Endothelial cell of umbilical vein (primary cell): ENCODE data around the gene GAK. TPM values are rescaled to one million over a fixed set of nuclear protein-coding genes. Genes with fewer than 3 reads are reported as not detected.

Experiments
- BruUV-seq: library from RNA; stranded (reverse); fragments of 400-500 nt; replicated peaks from 2 replicates; lab custom pipeline; 2021; lab: Mats Ljungman, UMichigan
- CTCF ChIA-PET: fragments of 300-600, 350-600 bp; sonication (Branson Sonifier 250); formaldehyde crosslinking; loops from one replicate; lab custom pipeline; 2021; ENCODE audit warnings: antibody characterized with exemption, inconsistent platforms; lab: Charles Lee
- POLR2A ChIA-PET: fragments of 300-600, 350-600 bp; sonication (Branson Sonifier 250); formaldehyde crosslinking; loops from one replicate; lab custom pipeline; 2021; ENCODE audit warnings: antibody characterized with exemption, inconsistent platforms; lab: Charles Lee
- DNase-seq: peaks from one replicate; pipeline ENCODE4 v3.0.0-alpha.2; 2011; ENCODE audit warnings: low read depth, low spot score
- FAIRE-seq: peaks from 2 replicates; lab custom pipeline; 2011; peaks lifted over from hg19 to GRCh38; lab: Jason Lieb, UNC
- H2AFZ ChIP-seq: 2 replicates; pipeline ENCODE4 v1.6.0; 2012; ENCODE audit warnings: low read depth, low read length, control low read depth, inconsistent platforms
- H3K27ac ChIP-seq: 2 replicates; pipeline ENCODE4 v1.5.1; 2011; ENCODE audit warnings: low read depth, mild to moderate bottlenecking, control low read depth, low read length, moderate library complexity; ENCODE audit not compliant: insufficient read depth
- H3K27me3 ChIP-seq, 2 experiments: 2 replicates each; pipeline versions ENCODE4 v1.6.0 to v1.6.1; 2011; ENCODE audit warnings: low read length in 2 of 2, mixed read lengths in 1 of 2; ENCODE audit not compliant: control insufficient read depth in 2 of 2, insufficient read depth in 2 of 2
- H3K36me3 ChIP-seq, 2 experiments: 2 replicates in 1 of 2; 3 replicates in 1 of 2; pipeline ENCODE4 v1.5.1; 2011; ENCODE audit warnings: low read length in 2 of 2, mild to moderate bottlenecking in 1 of 2, moderate library complexity in 1 of 2; ENCODE audit not compliant: control insufficient read depth in 2 of 2, insufficient read depth in 2 of 2; ENCODE audit errors: extremely low read depth in 1 of 2
- H3K4me1 ChIP-seq: 3 replicates; pipeline ENCODE4 v1.5.1; 2011; ENCODE audit warnings: mild to moderate bottlenecking, low read length; ENCODE audit not compliant: control insufficient read depth, insufficient read depth; ENCODE audit errors: extremely low read depth
- H3K4me2 ChIP-seq: 2 replicates; pipeline ENCODE4 v1.6.1; 2011; ENCODE audit warnings: low read length, control low read depth, mixed read lengths; ENCODE audit not compliant: insufficient read depth
- H3K4me3 ChIP-seq, 3 experiments: fragments of 200-600 bp in 1 of 3; sonication (generic), shearing (Covaris generic) in 1 of 3; replicated peaks in 1 of 3; 2 replicates each; pipeline ENCODE4 v1.5.1; 2011 to 2016; ENCODE audit warnings: control low read depth in 3 of 3, low read length in 3 of 3, mild to moderate bottlenecking in 2 of 3, inconsistent platforms in 1 of 3, low read depth in 1 of 3, moderate library complexity in 1 of 3; ENCODE audit not compliant: insufficient read depth in 1 of 3
- H3K79me2 ChIP-seq: 2 replicates; pipeline ENCODE4 v1.6.0; 2012; ENCODE audit warnings: low read length, inconsistent platforms; ENCODE audit not compliant: control insufficient read depth, insufficient read depth
- H3K9ac ChIP-seq: replicated peaks from 2 replicates; pipeline ENCODE3; 2011; ENCODE audit warnings: low read length, control low read depth; ENCODE audit not compliant: insufficient read depth; ENCODE audit errors: extremely low read depth
- H3K9me1 ChIP-seq: replicated peaks from 3 replicates; pipeline ENCODE4 v1.6.0; 2011; ENCODE audit warnings: mild to moderate bottlenecking, low read length; ENCODE audit not compliant: control insufficient read depth, insufficient read depth; ENCODE audit errors: extremely low read depth
- H3K9me3 ChIP-seq: replicated peaks from 2 replicates; pipeline ENCODE4 v1.5.1; 2012; ENCODE audit warnings: low read length, inconsistent platforms; ENCODE audit not compliant: control insufficient read depth, insufficient read depth
- H4K20me1 ChIP-seq: replicated peaks from 2 replicates; pipeline ENCODE3; 2011; ENCODE audit warnings: mild to moderate bottlenecking, low read length; ENCODE audit not compliant: control insufficient read depth, insufficient read depth; ENCODE audit errors: extremely low read depth
- CTCF ChIP-seq, 2 donors: IDR thresholded peaks; 1 replicate in 1 of 2; 2 replicates in 1 of 2; pipeline ENCODE4 v1.5.1; 2011; ENCODE audit warnings: low read length in 2 of 2, mild to moderate bottlenecking in 2 of 2, moderate library complexity in 2 of 2, control low read depth in 1 of 2, inconsistent platforms in 1 of 2, low read depth in 1 of 2; ENCODE audit not compliant: insufficient read depth in 1 of 2; ENCODE audit errors: extremely low read depth in 1 of 2
- EZH2 ChIP-seq: IDR thresholded peaks from 2 replicates; pipeline ENCODE4 v1.6.1; 2012; ENCODE audit warnings: borderline replicate concordance, low read depth, mild to moderate bottlenecking, moderate library complexity, low read length, inconsistent platforms; ENCODE audit not compliant: severe bottlenecking
- FOS ChIP-seq: IDR thresholded peaks from 2 replicates; pipeline ENCODE4 v1.6.1; 2011; ENCODE audit warnings: mild to moderate bottlenecking, low read length, moderate library complexity, borderline replicate concordance; ENCODE audit not compliant: insufficient read depth
- GATA2 ChIP-seq: IDR thresholded peaks from 2 replicates; pipeline ENCODE4 v1.7.0; 2011; ENCODE audit warnings: low read depth, mild to moderate bottlenecking, moderate library complexity, mixed read lengths, low read length; ENCODE audit not compliant: insufficient read length, insufficient read depth
- JUN ChIP-seq: IDR thresholded peaks from 2 replicates; pipeline ENCODE4 v1.6.1; 2011; ENCODE audit warnings: borderline replicate concordance, low read depth; ENCODE audit not compliant: insufficient read length, insufficient read depth
- MAX ChIP-seq: IDR thresholded peaks from 2 replicates; pipeline ENCODE4 v1.6.1; 2011; ENCODE audit not compliant: insufficient read depth, insufficient read length
- MYC ChIP-seq: IDR thresholded peaks from one replicate; pipeline ENCODE4 v1.6.1; 2011; ENCODE audit warnings: mild to moderate bottlenecking, low read depth, low read length
- POLR2A ChIP-seq: IDR thresholded peaks from 2 replicates; pipeline ENCODE4 v1.6.1; 2012; ENCODE audit warnings: low read depth, mild to moderate bottlenecking, control low read depth, low read length
- POLR2AphosphoS5 ChIP-seq: IDR thresholded peaks from 2 replicates; pipeline ENCODE4 v1.6.1; 2012; ENCODE audit warnings: low read depth, mild to moderate bottlenecking, control low read depth, low read length, moderate library complexity; ENCODE audit not compliant: insufficient read depth
- dilution Hi-C: fragments of 300-500 bp; cut with MboI; formaldehyde crosslinking; loops from one replicate; pipeline ENCODE4 v1.15.0; 2019; ENCODE audit warnings: low sequenced_read_pairs; ENCODE audit not compliant: extremely low pct_ligation_motif_present
- intact Hi-C: fragments of 100-400 bp; cut with micrococcal nuclease; formaldehyde crosslinking; loops from one replicate; pipeline ENCODE4 v1.10.0; 2022
- polyA plus RNA-seq, 4 experiments: library from polyadenylated mRNA; depleted of rRNA in 3 of 4; stranded (reverse) in 3 of 4; unstranded in 1 of 4; fragments of >200 nt; gene quantifications; 2 replicates each; pipeline versions ENCODE4 v1.2.1 to v1.2.3, GENCODE V29; 2011 to 2012; ENCODE audit warnings: missing spikeins in 1 of 4
- total RNA-seq: library from RNA; stranded (reverse); gene quantifications from 2 replicates; pipeline ENCODE4 v1.2.3, GENCODE V29; 2021

The GAK gene
- total and polyA plus RNA-seq, 2 donors (not counting 3 experiments of a cell fraction or from before 2014, with no cell fraction given), result 49.6 to 109 TPM

- H4K20me1 ChIP-seq, result no peaks in the 10 kb centered on the region
- no peaks in the 10 kb centered on the region for H3K36me3 ChIP-seq
- H3K9ac ChIP-seq, result no peak overlapping the region
- H3K4me3 ChIP-seq, result no peak overlapping the region
- CTCF ChIA-PET, result no interaction called here
- no peaks in the 10 kb centered on the region for H3K27me3 ChIP-seq
- H3K4me2 ChIP-seq, result no peak overlapping the region
- DNase-seq (no peak), FAIRE-seq (no peak)
- no peaks in the 10 kb centered on the region for H3K79me2 ChIP-seq
- H2AFZ ChIP-seq, result no peak overlapping the region
- no TSS peak for BruUV-seq
- dilution Hi-C loops, result no loop called here
- POLR2A ChIA-PET, result no interaction called here
- intact Hi-C loops, result no loop called here
- H3K27ac ChIP-seq, result no peak overlapping the region
- H3K9me3 ChIP-seq, result no peaks in the 10 kb centered on the region
- no peaks in the 10 kb centered on the region for H3K4me1 ChIP-seq
- H3K9me1 ChIP-seq, result no peaks in the 10 kb centered on the region
- TF ChIP-seq POLR2A, result no peak
- no peak for TF ChIP-seq EZH2
- no peak for TF ChIP-seq MAX
- no peak for TF ChIP-seq GATA2
- TF ChIP-seq CTCF (IDR thresholded peaks at IDR 0.05; ENCODE audit: extremely low read depth in 1 of 2, insufficient read depth in 1 of 2, low read depth in 1 of 2, low read length in 2 of 2), result no peak
- no peak for TF ChIP-seq FOS
- TF ChIP-seq MYC, result no peak
- TF ChIP-seq JUN, result no peak
- no peak for TF ChIP-seq POLR2AphosphoS5
Observed at GRCh38 chr4:946517-947471, 14.7 kb upstream of the GAK start.
